Activated T-cell treated with anti-CD3 and anti-CD28 coated beads, Interleukin-2, amount 50 U/mL, for 4 hours (primary cell): ENCODE results near the gene SHMT1. TPM values are rescaled to one million over a fixed set of nuclear protein-coding genes. Genes with fewer than 3 reads are reported as not detected.

Source experiments
- total RNA-seq, 3 donors: library from RNA; stranded (reverse); gene quantifications; one replicate each; pipeline ENCODE4 v1.2.1, GENCODE V29; 2021

Gene SHMT1
- total RNA-seq, 3 donors from 2014 or later: 26.5 to 36.9 (median 29.7) TPM

Other genes starting within 250 kb of the SHMT1 start
- gene ALKBH5, start 179.7 kb downstream of the SHMT1 start, total RNA-seq: 100 to 1,000 TPM; 112 to 120 (median 114) TPM
- 10 to 100 TPM; 18.1 to 19.8 (median 19.0) TPM for gene LLGL1, start 137.9 kb downstream of the SHMT1 start, total RNA-seq
- gene FLII, start 104.8 kb downstream of the SHMT1 start, total RNA-seq: 100 to 1,000 TPM; 235 to 264 (median 244) TPM
- 1 to 10 TPM; 1.5 to 3.0 (median 2.1) TPM for gene MIEF2, start 102.9 kb downstream of the SHMT1 start, total RNA-seq
- gene TOP3A, start 48.6 kb downstream of the SHMT1 start, total RNA-seq: 10 to 100 TPM; 76.2 to 82.7 (median 76.4) TPM
- 10 to 100 TPM; 20.3 to 22.3 (median 22.1) TPM for gene SMCR8, start 48.3 kb downstream of the SHMT1 start, total RNA-seq
- gene EVPLL, start 14.2 kb upstream of the SHMT1 start, total RNA-seq: under 1 TPM in 2 of 3 donors, not detected in 1; 0.14 to 0.18 TPM
- gene LGALS9C, start 113.2 kb upstream of the SHMT1 start, total RNA-seq: under 1 TPM in 1 of 3 donors, not detected in 2; 0.61 TPM